Epithelial cell of esophagus (primary cell): Measurements from ENCODE around the gene SLC6A12.

Experiments
- DNase-seq: peaks from one replicate; pipeline ENCODE4 v3.0.0; 2010; ENCODE audit warnings: low read depth
- H3K4me3 ChIP-seq: 2 replicates; pipeline ENCODE4 v1.5.1; 2011; ENCODE audit warnings: mild to moderate bottlenecking, low read length, control low read depth
- CTCF ChIP-seq: IDR thresholded peaks from 2 replicates; pipeline ENCODE4 v1.5.1; 2011; ENCODE audit warnings: low read depth, mild to moderate bottlenecking, low read length, control low read depth, inconsistent platforms; ENCODE audit not compliant: insufficient read depth; ENCODE audit errors: missing control alignments

Gene SLC6A12

DNA sequence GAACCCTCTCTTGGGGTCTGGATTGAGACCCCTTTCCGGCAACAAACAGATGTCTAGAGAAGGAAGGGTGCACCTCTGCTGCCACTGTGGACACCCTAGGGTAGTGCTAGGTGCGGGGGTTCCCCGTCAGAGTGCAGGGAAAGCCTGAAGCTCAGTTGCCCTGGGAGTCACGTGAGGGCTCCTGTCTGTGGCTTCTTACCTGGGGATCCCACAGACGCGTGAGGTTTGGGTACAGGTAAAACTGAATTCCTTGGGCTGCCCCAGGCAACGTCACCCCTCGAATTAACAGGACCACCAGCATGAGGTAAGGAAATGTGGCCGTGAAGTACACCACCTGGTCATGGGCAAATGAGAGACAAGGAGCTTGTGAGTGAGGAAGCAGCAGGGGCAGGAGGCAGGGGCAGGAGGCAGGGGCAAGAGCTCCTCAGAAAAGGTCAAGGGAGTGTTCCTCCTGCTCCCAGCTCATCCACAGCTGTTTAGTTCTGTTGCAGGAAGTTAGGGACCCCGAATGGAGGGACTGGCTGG, 21.0 kb upstream of the SLC6A12 start:
- TF ChIP-seq CTCF, result no peak
- H3K4me3 ChIP-seq, result no peak overlapping the region
- DNase-seq, result no peak

- no peak for TF ChIP-seq CTCF
- DNase-seq, result no peak
- H3K4me3 ChIP-seq, result no peak overlapping the region
Measured at GRCh38 chr12:234019-234418, 20.1 kb upstream of the SLC6A12 start.

- H3K4me3 ChIP-seq, result no peak overlapping the region
- no peak for TF ChIP-seq CTCF
- DNase-seq, result no peak
Measured at GRCh38 chr12:233615-233968, 19.6 kb upstream of the SLC6A12 start.

GRCh38 chr12:232731-233614, 19.0 kb upstream of the SLC6A12 start:
- no peak overlapping the region for H3K4me3 ChIP-seq
- DNase-seq, result no peak
- no peak for TF ChIP-seq CTCF

DNA sequence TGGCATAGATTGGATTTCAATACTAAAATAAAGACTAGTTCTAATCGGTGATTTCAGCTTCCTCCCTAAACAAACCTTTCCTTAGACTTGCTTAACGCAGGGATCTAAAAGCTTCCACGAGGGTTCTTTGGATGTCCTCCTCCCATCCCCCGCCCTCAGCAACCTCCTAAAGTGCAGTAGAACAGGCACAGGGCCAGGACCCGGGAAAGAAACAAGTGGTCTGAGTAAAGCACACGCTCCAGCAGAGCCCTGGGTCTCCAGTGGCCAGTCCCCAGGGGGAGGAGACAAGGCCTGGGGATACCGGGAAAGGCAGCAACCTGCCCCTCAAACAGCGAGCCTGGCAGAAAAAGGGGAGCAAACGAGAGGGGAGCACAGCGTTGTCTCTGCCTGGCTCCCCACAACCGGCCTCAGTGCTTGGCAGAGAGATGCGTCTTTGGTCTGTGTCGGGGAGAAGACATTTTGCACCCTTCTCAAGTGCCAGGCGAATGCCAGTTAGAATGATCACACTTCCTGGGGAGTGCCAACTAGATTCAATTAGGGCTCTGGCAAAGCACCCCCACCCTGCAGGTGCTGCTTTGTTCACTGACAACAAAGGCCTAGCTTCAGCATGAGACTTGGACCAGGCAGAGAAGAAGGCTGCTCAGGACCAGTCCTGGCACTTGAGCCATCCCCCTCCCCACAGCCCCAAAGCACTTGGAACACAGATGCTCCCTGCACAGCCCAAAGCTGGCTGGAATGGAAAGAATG, 17.1 kb upstream of the SLC6A12 start:
- TF ChIP-seq CTCF, result no peak
- H3K4me3 ChIP-seq, result no peak overlapping the region
- DNase-seq, result no peak

DNA sequence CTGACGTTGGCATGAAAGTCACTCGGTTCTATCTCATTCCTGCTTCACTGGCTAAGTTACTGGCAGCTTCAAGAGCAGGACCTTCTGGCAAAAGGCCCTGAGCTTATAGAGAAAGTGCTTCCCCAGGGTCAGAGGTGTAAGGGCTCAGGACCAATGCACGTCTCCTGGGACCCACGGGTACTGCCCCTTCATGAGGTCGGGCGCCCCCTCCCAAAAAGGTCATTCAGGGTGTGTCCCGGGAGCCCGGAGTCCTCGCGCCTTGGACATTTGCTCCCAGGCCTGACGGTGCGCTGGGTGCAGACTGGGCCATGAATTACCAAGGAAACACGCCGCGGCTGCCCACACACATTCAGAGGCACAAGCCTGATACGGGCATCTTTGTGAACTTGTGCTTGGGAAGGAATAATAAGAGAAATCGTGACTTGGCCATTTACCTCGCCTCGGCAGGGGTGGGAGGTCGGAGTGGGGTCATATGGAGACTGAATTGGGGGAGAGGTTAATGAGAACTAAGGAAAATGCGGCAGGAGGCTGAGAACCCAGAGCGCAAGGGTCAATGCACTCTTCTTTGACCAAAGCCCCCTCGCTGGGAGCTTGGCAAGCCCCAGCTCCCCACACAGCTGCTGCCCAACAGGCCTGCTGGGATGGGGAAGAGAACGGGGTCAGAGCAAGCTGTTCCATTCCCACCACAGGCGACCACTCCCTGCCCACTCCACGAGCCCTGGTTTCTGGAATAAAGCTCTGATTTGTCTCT, 15.7 kb upstream of the SLC6A12 start:
- H3K4me3 ChIP-seq, result no peak overlapping the region
- no peak for TF ChIP-seq CTCF
- no peak for DNase-seq
